ENCODE measurements around the gene IPP.

DNA sequence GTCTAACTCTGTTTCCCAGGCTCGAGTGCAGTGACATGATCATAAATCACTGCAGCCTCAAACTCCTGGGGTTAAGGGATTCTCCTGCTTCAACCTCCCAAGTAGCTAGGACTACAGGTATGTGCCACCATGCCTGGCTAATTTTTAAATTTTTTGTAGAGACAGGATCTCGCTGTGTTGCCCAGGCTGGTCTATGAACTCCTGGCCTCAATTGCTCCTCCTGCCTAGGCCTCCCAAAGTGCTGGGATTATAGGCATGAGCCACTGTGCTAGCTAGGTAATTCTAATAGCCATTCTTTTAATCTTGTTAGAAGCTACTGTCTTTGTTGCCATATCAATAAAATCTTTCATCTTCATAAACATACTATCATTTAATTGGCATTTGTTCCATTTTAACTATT is 39.1 kb upstream of the IPP start:
- TF ChIP-seq CTCF (IDR thresholded peaks at IDR 0.05): no peak
- no peak for TF ChIP-seq POLR2A (IDR thresholded peaks at IDR 0.05)
